GM18520 (cell line): ENCODE measurements around the gene DRAXIN.
"Not testable (repeated sequence)": the region's sequence is repeated elsewhere in the genome, so short reads cannot be mapped to it uniquely, and the experiment has no call there.

Experiments used
- ATAC-seq: cut with Tn5 transposase; IDR thresholded peaks from one replicate; pipeline ENCODE4 v1.9.1; 2021; ENCODE audit not compliant: unreplicated experiment

The DRAXIN gene

GRCh38 chr1:11691302-11691914 lies at the start of gene DRAXIN:
Gene DRAXIN (plus strand): TSS chr1:11691710. CDS start chr1:11706259, 14,549 bp downstream.
- no peak for ATAC-seq

GRCh38 chr1:11641776-11642305 lies 49.7 kb upstream of the DRAXIN start:
- no peak for ATAC-seq

GRCh38 chr1:11642418-11643017 lies 49.0 kb upstream of the DRAXIN start:
- ATAC-seq, result not testable (repeated sequence)

- ATAC-seq, result no peak
Measured at GRCh38 chr1:11643782-11644181, 47.7 kb upstream of the DRAXIN start.

GRCh38 chr1:11645270-11645669 lies 46.2 kb upstream of the DRAXIN start:
- ATAC-seq, result no peak

- ATAC-seq, result no peak
Measured at GRCh38 chr1:11645670-11646265, 45.7 kb upstream of the DRAXIN start.

GRCh38 chr1:11646317-11646716 lies 45.2 kb upstream of the DRAXIN start:
- no peak for ATAC-seq

- ATAC-seq, result no peak
Measured at GRCh38 chr1:11647333-11647732, 44.2 kb upstream of the DRAXIN start.

GRCh38 chr1:11648039-11648438 lies 43.5 kb upstream of the DRAXIN start:
- ATAC-seq, result no peak

GRCh38 chr1:11648732-11649158 lies 42.8 kb upstream of the DRAXIN start:
- no peak for ATAC-seq

GRCh38 chr1:11649237-11649623 lies 42.3 kb upstream of the DRAXIN start:
- no peak for ATAC-seq

GRCh38 chr1:11649624-11650330 lies 41.7 kb upstream of the DRAXIN start:
- no peak for ATAC-seq

GRCh38 chr1:11650331-11650991 lies 41.0 kb upstream of the DRAXIN start:
- no peak for ATAC-seq

- ATAC-seq, result no peak
Measured at GRCh38 chr1:11651017-11651416, 40.5 kb upstream of the DRAXIN start.

- ATAC-seq, result no peak
Measured at GRCh38 chr1:11652203-11652780, 39.2 kb upstream of the DRAXIN start.

GRCh38 chr1:11653101-11653860 lies 38.2 kb upstream of the DRAXIN start:
- ATAC-seq, result no peak

- no peak for ATAC-seq
Measured at GRCh38 chr1:11653861-11654136, 37.7 kb upstream of the DRAXIN start.

- ATAC-seq, result no peak
Measured at GRCh38 chr1:11654137-11654938, 37.2 kb upstream of the DRAXIN start, which contains the start of the genes FBXO2 and FBXO44. Gene FBXO2 (minus strand): TSS chr1:11654429. CDS start chr1:11654340, 89 bp downstream. Gene FBXO44 (plus strand): TSS chr1:11654877. CDS start chr1:11655836, 959 bp downstream.
